Erythroblast (primary cell): ENCODE data around the gene CTRL.

Experiments used
- GATA1 ChIP-seq: IDR thresholded peaks from 2 replicates; pipeline ENCODE4 v1.6.1; 2011; ENCODE audit warnings: low read depth, mild to moderate bottlenecking, control low read depth, low read length, moderate library complexity
- POLR2A ChIP-seq: IDR thresholded peaks from 2 replicates; pipeline ENCODE4 v1.6.1; 2011; ENCODE audit warnings: mild to moderate bottlenecking, low read length

DNA sequence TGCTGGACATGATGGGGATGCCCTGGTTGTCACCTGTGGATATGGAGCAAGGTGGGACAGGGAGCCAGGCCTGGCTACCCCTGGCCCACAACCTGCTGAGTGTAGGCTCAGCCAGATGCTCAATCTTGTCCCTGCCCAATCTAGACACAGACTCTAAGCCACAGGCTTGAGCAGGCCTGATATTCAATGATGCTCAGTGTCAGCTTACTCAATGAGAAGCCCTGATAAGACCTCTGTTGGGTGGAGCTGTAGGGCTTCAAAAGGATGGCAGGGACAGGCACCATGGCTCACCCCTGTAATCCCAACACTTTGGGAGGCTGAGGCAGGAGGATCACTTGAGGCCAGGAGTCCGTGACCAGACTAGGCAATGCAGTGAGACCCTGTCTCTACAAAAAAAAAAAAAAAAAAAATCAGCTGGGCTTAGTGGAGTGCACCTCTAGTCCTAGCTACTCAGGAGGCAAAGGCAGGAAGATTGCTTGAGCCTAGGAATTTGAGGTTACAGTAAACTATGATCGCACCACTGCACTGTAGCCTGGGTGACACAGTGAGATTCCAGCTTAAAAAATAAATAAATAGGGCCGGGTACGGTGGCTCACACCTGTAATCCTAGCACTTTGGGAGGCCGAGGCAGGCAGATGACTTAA lies 8.9 kb upstream of the CTRL start:
- TF ChIP-seq POLR2A (no peak), GATA1 (no peak)
